Naive thymus-derived CD4-positive, alpha-beta T cell (primary cell): Measurements from ENCODE around the gene SIMC1. TPM values are rescaled to one million over a fixed set of nuclear protein-coding genes. Genes with fewer than 3 reads are reported as not detected.
"Not testable (repeated sequence)": the region's sequence is repeated elsewhere in the genome, so short reads cannot be mapped to it uniquely, and the experiment has no call there.

Experiments
- ATAC-seq: fragments of 150-1000 bp; cut with Tn5 transposase; 2 replicates; pipeline ENCODE4 v1.10.0; 2021; ENCODE audit warnings: mild to moderate bottlenecking, moderate library complexity
- CTCF ChIA-PET: fragments of 350-600 bp; sonication (Branson Sonifier 250); formaldehyde crosslinking; loops from one replicate; lab custom pipeline; 2021; ENCODE audit warnings: antibody characterized with exemption; lab: Charles Lee
- POLR2A ChIA-PET: fragments of 350-600 bp; sonication (Branson Sonifier 250); formaldehyde crosslinking; loops from one replicate; lab custom pipeline; 2021; ENCODE audit warnings: antibody characterized with exemption, inconsistent platforms; lab: Charles Lee
- DNase-seq, 9 donors: peaks; one replicate each; pipeline versions ENCODE4 v3.0.0 to v3.0.0-alpha.2; 2020 to 2022; ENCODE audit warnings: mixed read lengths in 1 of 9
- H3K27ac ChIP-seq: one replicate; pipeline ENCODE4 v1.7.0; 2013; ENCODE audit warnings: mild to moderate bottlenecking, low read depth, low read length, moderate library complexity
- H3K27me3 ChIP-seq, 2 donors: one replicate each; pipeline ENCODE4 v1.7.0; 2013; ENCODE audit warnings: low read length in 2 of 2, mild to moderate bottlenecking in 2 of 2, moderate library complexity in 2 of 2; ENCODE audit not compliant: control insufficient read depth in 2 of 2, insufficient read depth in 2 of 2
- H3K36me3 ChIP-seq, 3 experiments: 1 replicate in 2 of 3; 2 replicates in 1 of 3; pipeline ENCODE4 v1.7.0; 2013; ENCODE audit warnings: low read length in 3 of 3, mild to moderate bottlenecking in 3 of 3, moderate library complexity in 1 of 3; ENCODE audit not compliant: insufficient read depth in 3 of 3, control insufficient read depth in 2 of 3
- H3K4me1 ChIP-seq, 2 donors: one replicate each; pipeline ENCODE4 v1.7.0; 2013; ENCODE audit warnings: low read length in 2 of 2, mild to moderate bottlenecking in 2 of 2, moderate library complexity in 1 of 2; ENCODE audit not compliant: control insufficient read depth in 2 of 2, insufficient read depth in 2 of 2
- H3K4me3 ChIP-seq: 2 replicates; pipeline ENCODE4 v1.7.0; 2013; ENCODE audit warnings: mild to moderate bottlenecking, low read length
- H3K9me3 ChIP-seq, 3 experiments: 1 replicate in 2 of 3; 2 replicates in 1 of 3; pipeline ENCODE4 v1.7.0; 2013; ENCODE audit warnings: low read length in 3 of 3; ENCODE audit not compliant: control insufficient read depth in 2 of 3
- H3K27ac Mint-ChIP-seq, 9 donors: one replicate each; pipeline ENCODE4 v1.8.0; 2020 to 2022; ENCODE audit warnings: mixed read lengths in 9 of 9, mild to moderate bottlenecking in 8 of 9, moderate library complexity in 5 of 9, inconsistent platforms in 2 of 9
- H3K27me3 Mint-ChIP-seq, 5 donors: one replicate each; pipeline ENCODE4 v1.8.0; 2021 to 2022; ENCODE audit warnings: mixed read lengths in 5 of 5, mild to moderate bottlenecking in 1 of 5
- H3K36me3 Mint-ChIP-seq, 5 donors: one replicate each; pipeline ENCODE4 v1.8.0; 2020 to 2022; ENCODE audit warnings: mixed read lengths in 5 of 5, mild to moderate bottlenecking in 3 of 5, inconsistent platforms in 1 of 5
- H3K4me1 Mint-ChIP-seq, 7 donors: one replicate each; pipeline ENCODE4 v1.8.0; 2020 to 2022; ENCODE audit warnings: mixed read lengths in 7 of 7, mild to moderate bottlenecking in 3 of 7, inconsistent platforms in 1 of 7
- H3K4me3 Mint-ChIP-seq, 10 donors: one replicate each; pipeline ENCODE4 v1.8.0; 2020 to 2022; ENCODE audit warnings: mild to moderate bottlenecking in 10 of 10, mixed read lengths in 10 of 10, moderate library complexity in 6 of 10, inconsistent platforms in 2 of 10
- H3K9me3 Mint-ChIP-seq, 11 donors: one replicate each; pipeline ENCODE4 v1.8.0; 2020 to 2022; ENCODE audit warnings: mixed read lengths in 11 of 11, mild to moderate bottlenecking in 4 of 11, inconsistent platforms in 1 of 11, moderate library complexity in 1 of 11
- intact Hi-C, 2 donors: fragments of 100-400 bp; cut with micrococcal nuclease; formaldehyde crosslinking; loops; one replicate each; pipeline ENCODE4 v1.15.1; 2023
- polyA plus RNA-seq, 2 donors: library from polyadenylated mRNA; unstranded; fragments of 300-500 nt; fragmentation: Illumina TruSeq; gene quantifications; one replicate each; pipeline ENCODE4 v1.2.3, GENCODE V29; 2021
- total RNA-seq, 6 experiments: library from RNA in 5 of 6; stranded (reverse) in 5 of 6; gene quantifications; 1 replicate in 5 of 6; 2 replicates in 1 of 6; pipeline ENCODE4 v1.2.3 and lab custom pipeline; 2021 to 2026

Gene SIMC1
- total and polyA plus RNA-seq, 7 experiments from 2014 or later = 7.9 to 32.1 (median 22.5) TPM

- Mint-ChIP-seq H3K4me1 (peaks cover 0 to 19% (median 5%) of the 10 kb centered on the region in 7 donors), H3K27me3 (peaks cover 0 to 42% (median 8%) of the 10 kb centered on the region in 5 donors), H3K4me3 (peak overlapping the region in 3 of 10 donors; percentile 14 to 81 (median 51))
- H3K9me3 ChIP-seq, H3K27me3 ChIP-seq, H3K36me3 Mint-ChIP-seq, H3K27ac ChIP-seq, H3K4me1 ChIP-seq, H3K9me3 Mint-ChIP-seq, DNase-seq, H3K36me3 ChIP-seq, POLR2A ChIA-PET, intact Hi-C loops, CTCF ChIA-PET, ATAC-seq, H3K4me3 ChIP-seq, H3K27ac Mint-ChIP-seq: not testable (repeated sequence)
Observed at GRCh38 chr5:176198299-176198698, 39.9 kb upstream of the SIMC1 start.

GRCh38 chr5:176198991-176199733 lies 39.1 kb upstream of the SIMC1 start:
- H3K4me3 Mint-ChIP-seq = peak overlapping the region; percentile 45 to 83 (median 67)

DNA sequence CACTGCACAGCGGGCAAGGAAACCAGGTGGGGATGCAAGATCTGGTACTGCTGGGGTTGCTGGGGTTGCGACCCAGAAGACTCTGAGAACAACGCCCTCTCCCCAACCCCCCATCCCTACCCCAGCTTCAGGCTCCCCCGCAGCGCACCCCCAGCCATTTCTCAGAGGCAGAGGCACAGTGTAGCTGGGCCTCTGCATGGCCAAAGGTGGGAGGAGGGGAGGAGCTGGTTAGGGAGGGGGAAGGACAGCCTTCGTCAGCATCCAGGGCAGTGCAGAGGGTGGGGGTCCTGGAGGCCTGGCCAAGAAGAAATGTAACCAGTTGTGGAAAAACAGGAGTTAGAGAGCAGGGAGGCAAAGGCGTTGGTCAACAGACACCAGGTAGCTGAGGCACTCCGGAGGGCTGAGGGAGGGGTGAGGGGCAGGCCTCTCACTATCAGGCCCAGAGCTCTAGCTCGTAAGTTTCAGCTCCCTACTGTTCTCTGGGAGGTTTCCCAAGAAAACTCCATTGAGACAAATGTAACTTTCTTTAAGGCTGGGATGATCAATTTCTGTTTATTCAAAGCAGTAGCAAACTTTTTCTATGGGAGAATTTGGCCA lies 38.3 kb upstream of the SIMC1 start:
- peak overlapping the region in 6 of 10 donors; percentile 55 to 83 (median 74) for H3K4me3 Mint-ChIP-seq
- peaks cover 0 to 16% (median 5%) of the 10 kb centered on the region in 7 donors for H3K4me1 Mint-ChIP-seq
- H3K4me1 ChIP-seq, H3K27ac ChIP-seq, intact Hi-C loops, ATAC-seq, CTCF ChIA-PET, H3K27ac Mint-ChIP-seq, H3K36me3 Mint-ChIP-seq, POLR2A ChIA-PET, H3K9me3 Mint-ChIP-seq, H3K9me3 ChIP-seq, H3K4me3 ChIP-seq, H3K36me3 ChIP-seq, H3K27me3 ChIP-seq, DNase-seq: not testable (repeated sequence)
- peaks cover 0 to 39% (median 8%) of the 10 kb centered on the region in 5 donors for H3K27me3 Mint-ChIP-seq

More at GRCh38 chr5:176198991-176199733, 39.1 kb upstream of the SIMC1 start:
- H3K36me3 ChIP-seq, H3K9me3 ChIP-seq, H3K4me1 ChIP-seq, CTCF ChIA-PET, H3K36me3 Mint-ChIP-seq, H3K27me3 ChIP-seq, H3K4me3 ChIP-seq, H3K27ac Mint-ChIP-seq, H3K9me3 Mint-ChIP-seq, H3K27ac ChIP-seq, intact Hi-C loops, POLR2A ChIA-PET: not testable (repeated sequence)
- DNase-seq (peak in 4 of 9 donors; percentile 9 to 24 (median 18)), ATAC-seq (peak; percentile 39)
- H3K4me1 Mint-ChIP-seq = peaks cover 0 to 16% (median 5%) of the 10 kb centered on the region in 7 donors
- peaks cover 0 to 37% (median 8%) of the 10 kb centered on the region in 5 donors for H3K27me3 Mint-ChIP-seq

GRCh38 chr5:176201811-176202210 lies 36.4 kb upstream of the SIMC1 start:
- DNase-seq (no peak), ATAC-seq (no peak)
- no peaks in the 10 kb centered on the region for H3K36me3 Mint-ChIP-seq
- no peaks in the 10 kb centered on the region for H3K4me1 ChIP-seq
- no peaks in the 10 kb centered on the region for H3K9me3 ChIP-seq
- no peak overlapping the region for H3K4me3 ChIP-seq
- intact Hi-C loops = no loop called here
- CTCF ChIA-PET = no interaction called here
- H3K27me3 ChIP-seq = peaks cover 0 to 5% of the 10 kb centered on the region in 2 donors
- peaks cover 0 to 11% (median 0%) of the 10 kb centered on the region in 7 donors for H3K4me1 Mint-ChIP-seq
- peaks cover 0 to 34% (median 8%) of the 10 kb centered on the region in 5 donors for H3K27me3 Mint-ChIP-seq
- no peak overlapping the region for H3K27ac ChIP-seq
- POLR2A ChIA-PET = no interaction called here
- H3K27ac Mint-ChIP-seq = no peak overlapping the region
- H3K4me3 Mint-ChIP-seq = no peak overlapping the region
- H3K9me3 Mint-ChIP-seq = no peaks in the 10 kb centered on the region
- no peaks in the 10 kb centered on the region for H3K36me3 ChIP-seq

DNA sequence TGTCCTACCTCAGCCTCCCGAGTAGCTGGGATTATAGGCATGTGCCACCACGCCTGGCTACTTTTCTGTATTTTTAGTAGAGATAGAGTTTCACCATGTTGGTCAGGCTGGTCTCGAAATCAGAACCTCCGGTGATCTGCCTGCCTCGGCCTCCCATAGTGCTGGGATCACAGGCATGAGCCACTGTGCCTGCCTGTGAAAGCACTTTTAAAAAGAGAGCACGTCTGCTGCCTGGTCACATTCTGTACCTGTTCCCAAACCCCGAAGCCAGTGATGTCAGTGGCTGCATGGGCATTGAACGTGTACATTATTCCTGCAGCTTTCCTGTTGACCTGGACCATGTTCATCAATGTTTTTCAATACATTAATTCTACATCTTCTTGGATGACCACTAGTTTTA lies 35.1 kb upstream of the SIMC1 start:
- Mint-ChIP-seq H3K27ac (no peak overlapping the region), H3K4me1 (peaks cover 0 to 8% (median 0%) of the 10 kb centered on the region in 7 donors), H3K9me3 (no peaks in the 10 kb centered on the region), H3K4me3 (no peak overlapping the region), H3K36me3 (no peaks in the 10 kb centered on the region), H3K27me3 (peaks cover 0 to 25% (median 8%) of the 10 kb centered on the region in 5 donors)
- Histone ChIP-seq H3K4me3 (no peak overlapping the region), H3K27ac (no peak overlapping the region), H3K9me3 (no peaks in the 10 kb centered on the region), H3K27me3 (peaks cover 0 to 5% of the 10 kb centered on the region in 2 donors), H3K4me1 (no peaks in the 10 kb centered on the region), H3K36me3 (no peaks in the 10 kb centered on the region)
- intact Hi-C loops = no loop called here
- POLR2A ChIA-PET = no interaction called here
- CTCF ChIA-PET = no interaction called here
- DNase-seq (no peak), ATAC-seq (no peak)

GRCh38 chr5:176203535-176203934 lies 34.7 kb upstream of the SIMC1 start:
- POLR2A ChIA-PET, H3K36me3 Mint-ChIP-seq, intact Hi-C loops, CTCF ChIA-PET, H3K4me1 Mint-ChIP-seq, H3K36me3 ChIP-seq, H3K9me3 ChIP-seq, H3K27ac Mint-ChIP-seq, H3K9me3 Mint-ChIP-seq, H3K4me3 Mint-ChIP-seq, H3K4me3 ChIP-seq, H3K27ac ChIP-seq, ATAC-seq, H3K27me3 ChIP-seq, H3K4me1 ChIP-seq, DNase-seq: not testable (repeated sequence)
- H3K27me3 Mint-ChIP-seq = peaks cover 0 to 25% (median 8%) of the 10 kb centered on the region in 5 donors
